ENCODE measurements around the gene SPA17.
A peak's percentile ranks its signal among the peaks of the same experiment; 100 is the strongest.

- TF ChIP-seq CTCF (IDR thresholded peaks at IDR 0.05) = peak in 1 of 7 experiments; percentile 13
- TF ChIP-seq EP300 (IDR thresholded peaks at IDR 0.05) = no peak
Observed at GRCh38 chr11:124633355-124633754, 40.3 kb upstream of the SPA17 start.
